BLaER1 (cell line): ENCODE results near the gene ICA1L.

Source experiments
- H3K27ac ChIP-seq: shearing (Covaris generic); formaldehyde crosslinking; 2 replicates; pipeline ENCODE4 v1.8.1; 2022
- H3K27me3 ChIP-seq: shearing (Covaris generic); formaldehyde crosslinking; 2 replicates; pipeline ENCODE4 v1.8.1; 2022
- H3K36me3 ChIP-seq: shearing (Covaris generic); formaldehyde crosslinking; 2 replicates; pipeline ENCODE4 v1.8.1; 2022
- H3K4me1 ChIP-seq: shearing (Covaris generic); formaldehyde crosslinking; 2 replicates; pipeline ENCODE4 v1.8.1; 2022
- H3K4me2 ChIP-seq: shearing (Covaris generic); formaldehyde crosslinking; 2 replicates; pipeline ENCODE4 v1.8.1; 2022
- H3K4me3 ChIP-seq: shearing (Covaris generic); formaldehyde crosslinking; 2 replicates; pipeline ENCODE4 v1.8.1; 2022
- H3K9ac ChIP-seq: shearing (Covaris generic); formaldehyde crosslinking; 2 replicates; pipeline ENCODE4 v1.8.1; 2022
- H3K9me3 ChIP-seq: shearing (Covaris generic); formaldehyde crosslinking; 2 replicates; pipeline ENCODE4 v1.8.1; 2022
- H4K20me1 ChIP-seq: shearing (Covaris generic); formaldehyde crosslinking; 2 replicates; pipeline ENCODE4 v1.8.1; 2022
- Cebpa-rat ChIP-seq: shearing (Covaris generic); IDR thresholded peaks from 2 replicates; pipeline ENCODE4 v1.8.1; 2022

ICA1L gene

GRCh38 chr2:202769201-202769600 is 102.4 kb downstream of the ICA1L start:
- Histone ChIP-seq H3K9ac (no peak overlapping the region), H3K36me3 (peaks cover 53% of the 10 kb centered on the region), H3K9me3 (no peaks in the 10 kb centered on the region), H3K4me3 (no peak overlapping the region), H3K4me1 (no peaks in the 10 kb centered on the region), H3K27me3 (no peaks in the 10 kb centered on the region), H3K27ac (no peak overlapping the region), H4K20me1 (no peaks in the 10 kb centered on the region), H3K4me2 (no peak overlapping the region)
- TF ChIP-seq Cebpa-rat = no peak

- Histone ChIP-seq H3K27me3 (no peaks in the 10 kb centered on the region), H3K9ac (no peak overlapping the region), H3K4me2 (no peak overlapping the region), H4K20me1 (no peaks in the 10 kb centered on the region), H3K9me3 (no peaks in the 10 kb centered on the region), H3K4me1 (peaks cover 7% of the 10 kb centered on the region), H3K27ac (no peak overlapping the region), H3K36me3 (peaks cover 51% of the 10 kb centered on the region), H3K4me3 (no peak overlapping the region)
- no peak for TF ChIP-seq Cebpa-rat
Measured at GRCh38 chr2:202768273-202768672, 103.3 kb downstream of the ICA1L start.

- Histone ChIP-seq H3K9ac (no peak overlapping the region), H3K9me3 (no peaks in the 10 kb centered on the region), H3K36me3 (peaks cover 48% of the 10 kb centered on the region), H3K4me2 (no peak overlapping the region), H3K27ac (no peak overlapping the region), H3K27me3 (no peaks in the 10 kb centered on the region), H3K4me3 (no peak overlapping the region), H4K20me1 (no peaks in the 10 kb centered on the region), H3K4me1 (peaks cover 17% of the 10 kb centered on the region)
- no peak for TF ChIP-seq Cebpa-rat
Measured at GRCh38 chr2:202765436-202765835, 106.1 kb downstream of the ICA1L start.

DNA sequence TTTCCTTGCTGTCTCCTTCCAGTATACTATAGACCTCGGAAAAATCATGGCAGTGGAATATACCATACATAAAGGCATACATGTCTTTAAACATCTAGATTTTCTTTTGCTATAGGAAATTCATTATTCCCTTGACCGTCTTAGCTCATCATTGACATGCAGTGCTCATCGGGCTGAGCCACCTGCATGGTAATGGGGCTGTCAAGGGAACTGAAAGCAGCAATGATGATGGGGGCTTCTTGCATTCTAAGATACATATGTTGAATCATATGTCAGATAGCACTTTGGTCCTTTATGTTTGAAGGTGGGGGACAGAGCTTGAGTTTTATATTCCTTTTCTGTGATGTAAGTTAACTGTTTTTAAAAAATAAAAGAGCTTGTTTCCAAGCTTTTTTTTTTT is 106.6 kb downstream of the ICA1L start:
- Histone ChIP-seq H3K27ac (no peak overlapping the region), H3K9ac (no peak overlapping the region), H4K20me1 (no peaks in the 10 kb centered on the region), H3K4me3 (no peak overlapping the region), H3K27me3 (no peaks in the 10 kb centered on the region), H3K36me3 (peaks cover 48% of the 10 kb centered on the region), H3K4me2 (no peak overlapping the region), H3K4me1 (peaks cover 17% of the 10 kb centered on the region), H3K9me3 (no peaks in the 10 kb centered on the region)
- no peak for TF ChIP-seq Cebpa-rat

GRCh38 chr2:202763916-202764315 is 107.7 kb downstream of the ICA1L start:
- no peak overlapping the region for H3K9ac ChIP-seq
- TF ChIP-seq Cebpa-rat = no peak

GRCh38 chr2:202762556-202762955 is 109.0 kb downstream of the ICA1L start:
- H3K27me3 ChIP-seq = no peaks in the 10 kb centered on the region
- H3K4me1 ChIP-seq = peaks cover 17% of the 10 kb centered on the region
- H3K4me2 ChIP-seq = no peak overlapping the region
- no peaks in the 10 kb centered on the region for H4K20me1 ChIP-seq
- peaks cover 64% of the 10 kb centered on the region for H3K36me3 ChIP-seq
- no peak overlapping the region for H3K27ac ChIP-seq
- no peaks in the 10 kb centered on the region for H3K9me3 ChIP-seq
- H3K4me3 ChIP-seq = no peak overlapping the region
- no peak for TF ChIP-seq Cebpa-rat
- H3K9ac ChIP-seq = no peak overlapping the region

More at GRCh38 chr2:202763916-202764315, 107.7 kb downstream of the ICA1L start:
- peak overlapping the region; percentile 25; the same call in 1 of the 2 replicates for H3K4me2 ChIP-seq
- no peaks in the 10 kb centered on the region for H3K27me3 ChIP-seq
- H3K36me3 ChIP-seq = peaks cover 56% of the 10 kb centered on the region
- peaks cover 17% of the 10 kb centered on the region for H3K4me1 ChIP-seq
- no peak overlapping the region for H3K4me3 ChIP-seq
- H4K20me1 ChIP-seq = no peaks in the 10 kb centered on the region
- no peaks in the 10 kb centered on the region for H3K9me3 ChIP-seq
- no peak overlapping the region for H3K27ac ChIP-seq

DNA sequence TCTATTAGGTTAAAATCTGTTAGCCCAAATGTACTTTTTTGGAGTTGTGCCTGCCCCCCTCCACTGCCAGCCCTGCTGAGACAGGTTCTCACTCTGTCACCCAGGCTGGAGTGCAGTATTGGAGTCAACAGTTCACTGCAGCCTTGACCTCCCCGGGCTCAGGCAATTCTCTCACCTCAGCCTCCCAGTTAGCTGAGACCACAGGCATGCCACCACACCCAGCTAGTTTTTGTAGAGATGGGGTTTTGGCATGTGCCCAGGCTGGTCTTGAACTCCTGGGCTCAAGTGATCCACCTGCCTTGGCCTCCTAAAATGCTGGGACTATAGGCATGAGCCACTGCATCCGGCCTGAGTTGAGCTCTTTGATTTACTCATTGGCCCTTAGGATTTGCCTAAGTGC is 110.7 kb downstream of the ICA1L start:
- H3K9me3 ChIP-seq = no peaks in the 10 kb centered on the region
- TF ChIP-seq Cebpa-rat = no peak
- H3K36me3 ChIP-seq = peaks cover 71% of the 10 kb centered on the region
- no peaks in the 10 kb centered on the region for H3K27me3 ChIP-seq
- no peak overlapping the region for H3K4me2 ChIP-seq
- H3K4me3 ChIP-seq = no peak overlapping the region
- no peak overlapping the region for H3K27ac ChIP-seq
- no peaks in the 10 kb centered on the region for H4K20me1 ChIP-seq
- H3K9ac ChIP-seq = no peak overlapping the region
- H3K4me1 ChIP-seq = peaks cover 17% of the 10 kb centered on the region

GRCh38 chr2:202758604-202759003 is 113.0 kb downstream of the ICA1L start:
- Histone ChIP-seq H3K4me3 (no peak overlapping the region), H3K27ac (no peak overlapping the region), H3K27me3 (no peaks in the 10 kb centered on the region), H4K20me1 (no peaks in the 10 kb centered on the region), H3K9ac (no peak overlapping the region), H3K4me2 (no peak overlapping the region), H3K36me3 (peaks cover 50% of the 10 kb centered on the region), H3K4me1 (peaks cover 13% of the 10 kb centered on the region), H3K9me3 (no peaks in the 10 kb centered on the region)
- TF ChIP-seq Cebpa-rat = no peak

- Histone ChIP-seq H3K9ac (no peak overlapping the region), H4K20me1 (no peaks in the 10 kb centered on the region), H3K4me1 (peaks cover 8% of the 10 kb centered on the region), H3K4me3 (no peak overlapping the region), H3K27ac (no peak overlapping the region), H3K9me3 (0 out of 2 replicates have a peak, but pooled peaks cover 3% of the 10 kb centered on the region), H3K36me3 (peaks cover 50% of the 10 kb centered on the region), H3K4me2 (no peak overlapping the region), H3K27me3 (no peaks in the 10 kb centered on the region)
- no peak for TF ChIP-seq Cebpa-rat
Measured at GRCh38 chr2:202758128-202758527, 113.4 kb downstream of the ICA1L start.

GRCh38 chr2:202757339-202757738 is 114.2 kb downstream of the ICA1L start:
- H3K4me1 ChIP-seq = 0 out of 2 replicates have a peak, but pooled peaks cover under 1% of the 10 kb centered on the region
- no peak overlapping the region for H3K27ac ChIP-seq
- H3K4me3 ChIP-seq = no peak overlapping the region
- H4K20me1 ChIP-seq = no peaks in the 10 kb centered on the region
- H3K9ac ChIP-seq = no peak overlapping the region
- H3K4me2 ChIP-seq = no peak overlapping the region
- peaks cover 6% of the 10 kb centered on the region; the same call in 1 of the 2 replicates for H3K9me3 ChIP-seq
- peaks cover 50% of the 10 kb centered on the region for H3K36me3 ChIP-seq
- H3K27me3 ChIP-seq = no peaks in the 10 kb centered on the region
- TF ChIP-seq Cebpa-rat = no peak

DNA sequence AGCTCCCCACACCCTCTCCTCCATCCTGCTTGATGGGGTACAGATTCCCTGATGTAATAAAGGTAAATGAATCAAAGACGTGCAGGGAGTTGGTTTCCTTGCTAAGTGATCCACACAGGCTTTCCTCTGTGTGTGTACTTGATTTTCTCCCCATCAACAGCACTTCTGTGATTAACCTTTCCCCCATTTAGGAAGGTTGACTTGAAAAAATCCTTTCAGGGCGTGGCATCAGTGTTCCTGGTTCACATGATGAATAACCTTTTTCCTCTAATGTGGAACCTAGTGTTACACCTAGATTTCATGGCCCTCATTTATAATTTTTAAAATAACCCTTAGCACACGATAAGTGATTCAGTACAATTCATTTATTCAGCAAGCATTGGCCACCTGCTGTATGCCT is 115.0 kb downstream of the ICA1L start:
- Histone ChIP-seq H3K4me1 (no peaks in the 10 kb centered on the region), H3K4me3 (no peak overlapping the region), H3K27ac (no peak overlapping the region), H3K9ac (no peak overlapping the region), H3K36me3 (peaks cover 49% of the 10 kb centered on the region), H3K4me2 (no peak overlapping the region), H4K20me1 (no peaks in the 10 kb centered on the region), H3K27me3 (no peaks in the 10 kb centered on the region), H3K9me3 (peaks cover 6% of the 10 kb centered on the region; the same call in 1 of the 2 replicates)
- no peak for TF ChIP-seq Cebpa-rat
